Measurements from ENCODE around the gene SORBS2.

Gene SORBS2

DNA sequence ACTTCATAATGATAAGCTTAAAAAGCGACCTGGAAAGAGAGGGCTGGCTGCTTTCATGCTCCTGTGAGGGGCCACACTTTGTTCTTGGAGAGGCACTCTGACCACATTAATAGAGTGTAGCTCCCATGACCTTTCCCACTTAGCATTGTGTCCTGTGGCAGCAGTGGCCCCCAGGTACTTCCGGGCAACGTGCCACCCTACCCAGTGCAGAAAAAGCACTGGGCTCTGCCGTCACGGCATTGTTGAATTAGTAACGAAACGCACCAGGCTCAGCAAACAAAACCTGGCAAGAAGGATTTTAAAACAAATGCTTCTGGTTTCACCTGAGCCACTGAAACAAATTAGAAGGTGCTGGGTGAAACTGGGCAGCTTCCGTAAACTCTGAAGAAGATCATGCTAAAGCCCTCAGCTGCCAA is 5.4 kb upstream of the SORBS2 start:
- Histone ChIP-seq H3K27me3 (ENCODE audit: insufficient read depth, low read length) (no peaks in the 10 kb centered on the region), H3K4me3 (ENCODE audit: low read length) (no peak overlapping the region), H3K27ac (ENCODE audit: low read length) (no peak overlapping the region), H3K4me1 (ENCODE audit: insufficient read depth, low read length) (peaks cover 7% of the 10 kb centered on the region; the same call in 1 of the 2 replicates), H3K36me3 (ENCODE audit: insufficient read depth, low read depth, low read length) (no peaks in the 10 kb centered on the region), H3K9ac (ENCODE audit: low read depth, low read length) (no peak overlapping the region), H3K9me3 (ENCODE audit: insufficient read depth, low read depth, low read length) (no peaks in the 10 kb centered on the region)

DNA sequence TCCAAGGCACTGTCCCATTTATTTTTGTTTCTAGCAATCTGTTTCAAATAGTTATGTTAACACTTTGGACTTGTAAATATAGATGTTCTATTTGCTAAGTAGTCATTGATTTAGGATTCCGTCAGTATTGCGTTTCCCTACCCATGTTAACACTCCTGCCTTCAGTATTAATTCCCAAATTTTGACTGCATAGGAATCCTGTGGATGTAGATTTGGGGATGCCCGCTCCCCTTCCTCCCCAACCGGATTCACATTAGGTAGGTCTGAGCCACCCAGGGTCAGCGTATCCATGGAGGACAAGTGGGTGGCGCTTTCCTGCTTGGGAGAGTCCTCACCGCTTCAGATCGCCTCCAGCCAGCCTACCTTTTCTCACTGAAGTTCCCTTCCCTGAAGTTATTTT is 1.1 kb upstream of the SORBS2 start:
- H3K27me3 ChIP-seq (ENCODE audit: insufficient read depth, low read length), result no peaks in the 10 kb centered on the region
- H3K27ac ChIP-seq (ENCODE audit: low read length), result no peak overlapping the region
- H3K9ac ChIP-seq (ENCODE audit: low read depth, low read length), result no peak overlapping the region
- H3K9me3 ChIP-seq (ENCODE audit: insufficient read depth, low read depth, low read length), result no peaks in the 10 kb centered on the region
- no peaks in the 10 kb centered on the region for H3K36me3 ChIP-seq (ENCODE audit: insufficient read depth, low read depth, low read length)
- H3K4me3 ChIP-seq (ENCODE audit: low read length), result no peak overlapping the region
- H3K4me1 ChIP-seq (ENCODE audit: insufficient read depth, low read length), result peaks cover 21% of the 10 kb centered on the region

DNA sequence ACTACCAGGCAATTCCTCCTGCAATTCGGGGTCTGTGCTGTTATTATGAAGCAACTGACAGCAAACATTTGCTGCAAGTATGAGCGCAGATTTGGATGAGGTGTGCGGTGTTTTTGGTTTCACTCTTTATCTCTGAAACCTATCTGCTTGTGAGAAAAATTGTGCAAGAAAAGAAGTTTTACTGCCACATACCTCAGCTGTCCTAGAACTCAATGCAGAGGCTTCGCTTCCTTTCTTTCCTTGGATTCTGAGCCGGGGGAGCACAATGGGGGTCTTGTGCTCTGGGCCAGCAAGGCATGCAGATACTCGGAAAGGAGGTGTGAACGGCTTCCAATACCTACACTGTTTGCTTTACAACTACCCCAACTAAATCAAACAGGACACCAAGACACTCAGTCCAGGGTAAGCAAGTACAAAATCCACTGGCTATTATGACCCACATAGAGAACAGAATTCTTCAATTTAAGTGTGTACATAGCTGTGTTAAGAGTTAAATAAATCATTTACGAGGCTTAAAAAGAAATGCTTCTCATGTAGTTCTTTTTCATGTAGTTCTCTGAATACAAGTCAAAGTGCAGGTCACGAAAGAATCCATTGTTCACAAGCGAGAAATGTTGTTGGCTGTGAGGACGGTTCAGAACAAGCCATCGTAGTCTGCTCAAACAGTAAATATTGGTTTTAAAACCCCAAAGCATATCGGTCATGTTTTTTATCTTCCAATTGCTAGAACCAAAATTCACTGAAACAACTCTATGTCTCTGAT is 1.1 kb downstream of the SORBS2 start:
- Histone ChIP-seq H3K4me3 (ENCODE audit: low read length) (peak overlapping the region; percentile 48), H3K9ac (ENCODE audit: low read depth, low read length) (peak overlapping the region; percentile 67; the same call in 1 of the 2 replicates), H3K27ac (ENCODE audit: low read length) (no peak overlapping the region)

DNA sequence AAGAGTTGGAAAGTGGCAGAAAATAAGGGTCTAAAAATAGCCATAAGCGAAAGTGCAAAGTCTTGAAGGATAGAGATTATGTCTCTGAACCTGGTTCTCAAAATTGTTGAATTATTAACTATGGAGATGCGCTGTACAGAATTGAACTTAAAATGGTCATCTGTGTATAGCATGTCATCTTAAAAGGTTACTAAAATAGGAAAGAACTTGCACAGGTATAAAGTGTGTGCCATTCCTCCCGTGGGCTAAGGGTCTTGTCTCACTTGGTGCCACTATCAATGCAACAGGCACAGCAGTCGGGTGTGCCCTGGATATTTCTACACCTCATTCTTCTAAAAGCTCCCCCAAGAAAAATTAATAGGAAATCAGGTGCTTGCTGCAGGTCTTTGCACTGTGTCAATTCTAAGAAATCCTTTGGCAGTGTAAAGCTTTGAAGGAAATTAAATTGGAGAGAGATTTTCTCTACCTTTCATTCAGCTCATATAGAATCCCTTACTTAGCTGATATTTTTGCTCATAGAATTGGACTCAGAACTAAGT is 2.4 kb downstream of the SORBS2 start:
- Histone ChIP-seq H3K9ac (ENCODE audit: low read depth, low read length) (peak overlapping the region; percentile 2; the same call in 1 of the 2 replicates), H3K4me1 (ENCODE audit: insufficient read depth, low read length) (peaks cover 26% of the 10 kb centered on the region), H3K9me3 (ENCODE audit: insufficient read depth, low read depth, low read length) (no peaks in the 10 kb centered on the region), H3K36me3 (ENCODE audit: insufficient read depth, low read depth, low read length) (no peaks in the 10 kb centered on the region), H3K27me3 (ENCODE audit: insufficient read depth, low read length) (no peaks in the 10 kb centered on the region), H3K4me3 (ENCODE audit: low read length) (peak overlapping the region; percentile 48; the same call in 1 of the 2 replicates), H3K27ac (ENCODE audit: low read length) (no peak overlapping the region)

More for the DNA sequence above, 1.1 kb downstream of the SORBS2 start:
- peaks cover 21% of the 10 kb centered on the region for H3K4me1 ChIP-seq (ENCODE audit: insufficient read depth, low read length)
- no peaks in the 10 kb centered on the region for H3K36me3 ChIP-seq (ENCODE audit: insufficient read depth, low read depth, low read length)
- H3K9me3 ChIP-seq (ENCODE audit: insufficient read depth, low read depth, low read length), result no peaks in the 10 kb centered on the region
- no peaks in the 10 kb centered on the region for H3K27me3 ChIP-seq (ENCODE audit: insufficient read depth, low read length)

DNA sequence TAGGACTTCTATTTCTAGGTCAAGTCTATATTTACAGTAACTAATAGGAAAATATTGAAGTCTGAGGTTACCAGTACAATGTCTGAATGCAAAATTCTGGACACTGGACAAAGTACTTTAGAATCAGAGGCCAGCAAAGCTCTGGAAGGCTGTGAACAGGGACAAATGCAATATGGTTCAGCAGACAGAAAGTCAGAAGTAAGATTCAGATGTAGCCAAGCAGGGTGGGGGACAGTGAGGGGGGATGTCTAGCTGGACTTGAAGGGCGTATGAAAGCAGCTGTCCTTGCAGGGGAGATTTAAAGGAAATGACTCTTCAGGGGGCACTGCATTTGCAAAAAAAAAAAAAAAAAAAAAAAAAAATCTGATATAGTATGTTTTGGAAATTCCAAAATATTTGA is 2.9 kb downstream of the SORBS2 start:
- Histone ChIP-seq H3K9me3 (ENCODE audit: insufficient read depth, low read depth, low read length) (no peaks in the 10 kb centered on the region), H3K9ac (ENCODE audit: low read depth, low read length) (no peak overlapping the region), H3K4me3 (ENCODE audit: low read length) (no peak overlapping the region), H3K4me1 (ENCODE audit: insufficient read depth, low read length) (peaks cover 26% of the 10 kb centered on the region), H3K27me3 (ENCODE audit: insufficient read depth, low read length) (no peaks in the 10 kb centered on the region), H3K36me3 (ENCODE audit: insufficient read depth, low read depth, low read length) (no peaks in the 10 kb centered on the region), H3K27ac (ENCODE audit: low read length) (no peak overlapping the region)

DNA sequence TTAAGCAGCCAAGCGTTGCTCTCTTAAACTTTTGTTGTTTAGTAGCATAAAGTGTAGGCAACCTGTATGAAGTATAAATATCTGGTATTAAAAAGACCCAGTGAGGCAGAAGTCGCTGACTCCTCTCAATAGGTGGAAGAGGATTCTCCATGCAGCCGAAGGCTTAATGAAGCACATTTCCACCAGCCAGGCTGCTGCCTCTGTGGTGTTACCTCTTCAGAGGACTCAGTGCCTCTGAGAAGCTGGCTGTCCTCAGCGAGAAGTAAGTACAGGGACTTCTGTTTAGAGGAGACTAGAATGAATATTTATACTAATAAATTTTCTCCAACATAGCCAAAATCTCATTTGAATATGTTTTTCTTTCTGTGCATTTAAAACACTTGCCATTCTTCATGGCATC is 6.0 kb downstream of the SORBS2 start:
- Histone ChIP-seq H3K4me1 (ENCODE audit: insufficient read depth, low read length) (peaks cover 15% of the 10 kb centered on the region; the same call in 1 of the 2 replicates), H3K27ac (ENCODE audit: low read length) (no peak overlapping the region), H3K4me3 (ENCODE audit: low read length) (no peak overlapping the region), H3K9me3 (ENCODE audit: insufficient read depth, low read depth, low read length) (no peaks in the 10 kb centered on the region), H3K36me3 (ENCODE audit: insufficient read depth, low read depth, low read length) (no peaks in the 10 kb centered on the region), H3K9ac (ENCODE audit: low read depth, low read length) (no peak overlapping the region), H3K27me3 (ENCODE audit: insufficient read depth, low read length) (no peaks in the 10 kb centered on the region)

DNA sequence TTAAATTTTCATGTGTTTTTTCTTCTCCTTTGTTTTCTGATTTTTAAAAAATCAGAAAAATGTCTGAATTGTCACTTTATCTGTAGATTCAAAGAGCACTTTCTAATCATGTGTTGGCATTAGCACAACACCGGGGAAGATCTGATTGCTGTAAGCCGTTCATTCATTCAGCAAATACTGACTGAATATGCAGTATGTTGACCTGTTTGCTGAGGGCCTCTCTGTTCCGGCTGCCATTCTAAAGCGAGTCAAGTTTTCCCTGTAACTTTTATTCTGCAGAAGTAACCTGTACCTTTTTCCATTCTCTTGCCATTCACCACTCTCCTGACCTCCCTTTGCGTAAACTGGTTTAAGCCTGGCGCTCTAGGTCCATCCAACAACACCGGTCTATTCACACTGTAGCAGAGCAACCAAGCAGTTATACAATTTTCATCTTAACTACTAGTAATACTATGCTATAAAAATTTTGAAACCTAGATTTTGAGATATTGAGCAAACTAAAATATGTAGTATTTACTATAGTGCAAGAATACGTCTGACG is 6.7 kb downstream of the SORBS2 start:
- H3K36me3 ChIP-seq (ENCODE audit: insufficient read depth, low read depth, low read length), result no peaks in the 10 kb centered on the region
- H3K9me3 ChIP-seq (ENCODE audit: insufficient read depth, low read depth, low read length), result no peaks in the 10 kb centered on the region
- peaks cover 10% of the 10 kb centered on the region; the same call in 1 of the 2 replicates for H3K4me1 ChIP-seq (ENCODE audit: insufficient read depth, low read length)
- no peaks in the 10 kb centered on the region for H3K27me3 ChIP-seq (ENCODE audit: insufficient read depth, low read length)
- H3K9ac ChIP-seq (ENCODE audit: low read depth, low read length), result no peak overlapping the region
- H3K27ac ChIP-seq (ENCODE audit: low read length), result no peak overlapping the region
- no peak overlapping the region for H3K4me3 ChIP-seq (ENCODE audit: low read length)

DNA sequence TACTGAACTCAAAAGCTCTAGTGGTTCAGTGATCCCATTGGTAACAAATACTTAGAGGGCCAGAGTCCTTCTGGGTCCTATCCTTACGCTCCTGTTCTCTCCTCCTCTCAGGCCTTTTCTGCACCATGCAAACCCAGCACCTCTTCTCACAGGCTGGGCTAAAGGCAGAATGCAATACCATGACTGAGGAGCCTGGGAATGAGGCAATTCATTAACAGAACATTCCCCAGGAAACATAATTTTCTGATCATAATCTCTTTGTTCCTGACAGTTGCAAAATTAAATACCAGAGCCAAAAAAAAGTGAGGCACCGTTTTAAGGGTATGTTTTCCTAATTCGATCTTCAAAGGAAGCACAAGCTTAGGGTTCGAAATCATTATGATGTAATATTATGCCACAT is 9.0 kb downstream of the SORBS2 start:
- Histone ChIP-seq H3K36me3 (ENCODE audit: insufficient read depth, low read depth, low read length) (no peaks in the 10 kb centered on the region), H3K9ac (ENCODE audit: low read depth, low read length) (no peak overlapping the region), H3K4me1 (ENCODE audit: insufficient read depth, low read length) (peaks cover 5% of the 10 kb centered on the region; the same call in 1 of the 2 replicates), H3K27ac (ENCODE audit: low read length) (no peak overlapping the region), H3K27me3 (ENCODE audit: insufficient read depth, low read length) (no peaks in the 10 kb centered on the region), H3K4me3 (ENCODE audit: low read length) (no peak overlapping the region), H3K9me3 (ENCODE audit: insufficient read depth, low read depth, low read length) (no peaks in the 10 kb centered on the region)

DNA sequence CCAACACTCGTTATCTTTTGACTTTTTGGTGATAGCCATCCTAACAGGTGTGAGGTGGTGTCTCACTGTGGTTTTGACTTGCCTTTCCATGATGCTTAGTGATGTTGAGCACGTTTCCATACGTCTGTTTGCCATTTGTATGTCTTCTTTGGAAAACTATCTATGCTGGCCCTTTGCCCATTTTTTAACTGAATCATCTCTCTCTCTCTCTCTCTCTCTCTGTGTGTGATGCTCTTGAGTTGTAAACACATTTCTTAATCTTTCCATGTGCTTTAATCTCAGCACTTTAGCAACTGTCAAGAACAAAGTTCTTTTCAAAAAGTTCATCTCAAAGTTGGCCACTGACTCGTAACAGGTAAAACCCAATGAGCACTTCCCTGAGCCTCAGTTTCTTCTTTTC is 10.5 kb downstream of the SORBS2 start:
- H3K36me3 ChIP-seq (ENCODE audit: insufficient read depth, low read depth, low read length), result no peaks in the 10 kb centered on the region
- no peaks in the 10 kb centered on the region for H3K9me3 ChIP-seq (ENCODE audit: insufficient read depth, low read depth, low read length)
- H3K9ac ChIP-seq (ENCODE audit: low read depth, low read length), result no peak overlapping the region
- no peak overlapping the region for H3K27ac ChIP-seq (ENCODE audit: low read length)
- no peak overlapping the region for H3K4me3 ChIP-seq (ENCODE audit: low read length)
- no peaks in the 10 kb centered on the region for H3K27me3 ChIP-seq (ENCODE audit: insufficient read depth, low read length)
- peaks cover 5% of the 10 kb centered on the region; the same call in 1 of the 2 replicates for H3K4me1 ChIP-seq (ENCODE audit: insufficient read depth, low read length)

DNA sequence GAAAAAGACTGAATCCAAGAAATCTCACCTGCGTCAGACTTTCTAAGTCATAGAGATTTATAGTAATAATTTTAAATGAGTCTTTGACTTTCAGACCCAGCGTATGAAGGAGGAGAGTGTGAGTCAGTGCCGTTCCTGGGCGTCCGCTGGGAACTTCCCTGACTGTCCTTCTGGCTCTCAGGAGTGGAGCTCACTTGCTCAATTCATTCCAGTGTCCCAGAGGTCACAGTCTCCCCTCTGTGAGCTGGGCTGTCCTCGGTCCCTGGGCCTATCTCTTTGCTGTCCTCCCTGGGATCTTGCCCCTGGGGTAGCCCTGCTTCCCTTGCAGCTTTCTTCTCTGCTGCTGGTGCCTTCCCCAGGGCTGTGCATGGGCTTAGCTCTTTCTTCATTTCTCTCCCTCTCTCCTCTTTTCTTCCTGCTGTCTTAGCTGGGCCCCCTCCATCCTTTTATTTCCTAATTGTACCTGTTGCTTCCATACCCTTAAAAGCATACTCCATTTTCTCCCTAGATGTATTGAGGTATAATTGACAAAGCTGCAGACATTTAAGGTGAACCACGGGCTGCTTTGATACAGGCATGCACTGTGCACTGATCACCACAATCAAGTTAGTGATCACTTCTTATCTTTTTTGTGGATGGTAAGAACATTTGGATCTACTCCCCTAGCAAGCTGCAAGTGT is 11.6 kb downstream of the SORBS2 start:
- Histone ChIP-seq H3K4me3 (ENCODE audit: low read length) (no peak overlapping the region), H3K9ac (ENCODE audit: low read depth, low read length) (no peak overlapping the region), H3K27ac (ENCODE audit: low read length) (no peak overlapping the region), H3K9me3 (ENCODE audit: insufficient read depth, low read depth, low read length) (no peaks in the 10 kb centered on the region), H3K4me1 (ENCODE audit: insufficient read depth, low read length) (peaks cover 2% of the 10 kb centered on the region; the same call in 1 of the 2 replicates), H3K27me3 (ENCODE audit: insufficient read depth, low read length) (no peaks in the 10 kb centered on the region), H3K36me3 (ENCODE audit: insufficient read depth, low read depth, low read length) (no peaks in the 10 kb centered on the region)

DNA sequence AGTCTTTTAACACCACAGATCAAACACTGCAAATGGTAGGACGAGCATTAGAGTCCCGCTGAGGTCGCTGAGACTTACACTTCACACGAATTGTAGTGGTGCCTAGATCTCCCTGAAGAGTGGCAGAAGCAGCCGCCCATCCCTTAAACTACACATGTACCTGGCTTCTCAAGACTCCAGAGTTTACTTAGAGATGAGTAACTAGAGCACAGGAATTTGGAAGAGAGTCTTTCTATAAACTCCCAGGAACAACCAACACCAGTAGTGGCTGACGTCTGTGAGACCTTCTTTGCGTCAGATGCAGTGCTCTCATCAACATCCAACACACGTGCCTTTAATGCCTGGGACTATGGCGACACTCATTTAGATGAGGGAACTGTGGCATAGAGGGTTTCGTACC is 12.6 kb downstream of the SORBS2 start:
- Histone ChIP-seq H3K27me3 (ENCODE audit: insufficient read depth, low read length) (no peaks in the 10 kb centered on the region), H3K4me3 (ENCODE audit: low read length) (no peak overlapping the region), H3K36me3 (ENCODE audit: insufficient read depth, low read depth, low read length) (no peaks in the 10 kb centered on the region), H3K9me3 (ENCODE audit: insufficient read depth, low read depth, low read length) (no peaks in the 10 kb centered on the region), H3K9ac (ENCODE audit: low read depth, low read length) (no peak overlapping the region), H3K4me1 (ENCODE audit: insufficient read depth, low read length) (no peaks in the 10 kb centered on the region), H3K27ac (ENCODE audit: low read length) (no peak overlapping the region)

Data from iPS-20b (cell line).